ENCODE data around the gene UBE3B.
A peak's percentile ranks its signal among the peaks of the same experiment; 100 is the strongest.

UBE3B gene

GRCh38 chr12:109458771-109459208 lies 18.6 kb upstream of the UBE3B start:
- no peak for DNase-seq (ENCODE audit: low spot score in 2 of 2)
- Mint-ChIP-seq H3K4me3 (no peak overlapping the region), H3K4me1 (peaks cover 19% of the 10 kb centered on the region), H3K9me3 (no peaks in the 10 kb centered on the region), H3K27me3 (no peaks in the 10 kb centered on the region), H3K36me3 (peaks cover 36% of the 10 kb centered on the region), H3K27ac (no peak overlapping the region)
- ATAC-seq (ENCODE audit: low read depth): no peak

GRCh38 chr12:109459247-109459646 lies 18.2 kb upstream of the UBE3B start:
- Mint-ChIP-seq H3K27me3 (no peaks in the 10 kb centered on the region), H3K4me1 (peaks cover 19% of the 10 kb centered on the region), H3K27ac (no peak overlapping the region), H3K36me3 (peaks cover 34% of the 10 kb centered on the region), H3K4me3 (no peak overlapping the region), H3K9me3 (no peaks in the 10 kb centered on the region)
- ATAC-seq (ENCODE audit: low read depth) (no peak), DNase-seq (ENCODE audit: low spot score in 2 of 2) (no peak)

- H3K36me3 Mint-ChIP-seq: peaks cover 32% of the 10 kb centered on the region
- no peaks in the 10 kb centered on the region for H3K27me3 Mint-ChIP-seq
- no peak overlapping the region for H3K27ac Mint-ChIP-seq
- ATAC-seq (ENCODE audit: low read depth) (no peak), DNase-seq (ENCODE audit: low spot score in 2 of 2) (no peak)
- no peak overlapping the region for H3K4me3 Mint-ChIP-seq
- H3K4me1 Mint-ChIP-seq: peaks cover 19% of the 10 kb centered on the region
- H3K9me3 Mint-ChIP-seq: no peaks in the 10 kb centered on the region
Measured at GRCh38 chr12:109460538-109460937, 16.9 kb upstream of the UBE3B start.

GRCh38 chr12:109461049-109461845 lies 16.2 kb upstream of the UBE3B start:
- H3K4me1 Mint-ChIP-seq: peaks cover 21% of the 10 kb centered on the region
- DNase-seq (ENCODE audit: low spot score in 2 of 2) (no peak), ATAC-seq (ENCODE audit: low read depth) (peak; percentile 71)
- peaks cover 26% of the 10 kb centered on the region for H3K36me3 Mint-ChIP-seq
- no peaks in the 10 kb centered on the region for H3K27me3 Mint-ChIP-seq
- H3K4me3 Mint-ChIP-seq: peak overlapping the region; percentile 43
- peak overlapping the region; percentile 86 for H3K27ac Mint-ChIP-seq
- H3K9me3 Mint-ChIP-seq: no peaks in the 10 kb centered on the region

- H3K9me3 Mint-ChIP-seq: no peaks in the 10 kb centered on the region
- H3K27ac Mint-ChIP-seq: peak overlapping the region; percentile 86
- ATAC-seq (ENCODE audit: low read depth) (no peak), DNase-seq (ENCODE audit: low spot score in 2 of 2) (no peak)
- H3K4me3 Mint-ChIP-seq: no peak overlapping the region
- H3K27me3 Mint-ChIP-seq: no peaks in the 10 kb centered on the region
- H3K36me3 Mint-ChIP-seq: peaks cover 19% of the 10 kb centered on the region
- peaks cover 22% of the 10 kb centered on the region for H3K4me1 Mint-ChIP-seq
Measured at GRCh38 chr12:109461846-109462756, 15.3 kb upstream of the UBE3B start.

GRCh38 chr12:109462868-109463692 lies 14.4 kb upstream of the UBE3B start:
- no peak for DNase-seq (ENCODE audit: low spot score in 2 of 2)
- Mint-ChIP-seq H3K4me3 (no peak overlapping the region), H3K27ac (peak overlapping the region; percentile 33), H3K27me3 (no peaks in the 10 kb centered on the region), H3K36me3 (peaks cover 13% of the 10 kb centered on the region), H3K9me3 (no peaks in the 10 kb centered on the region), H3K4me1 (peaks cover 22% of the 10 kb centered on the region)
- ATAC-seq (ENCODE audit: low read depth): no peak

GRCh38 chr12:109463756-109464155 lies 13.7 kb upstream of the UBE3B start:
- no peak for ATAC-seq (ENCODE audit: low read depth)
- Mint-ChIP-seq H3K27me3 (no peaks in the 10 kb centered on the region), H3K9me3 (no peaks in the 10 kb centered on the region), H3K27ac (no peak overlapping the region), H3K4me1 (peaks cover 23% of the 10 kb centered on the region), H3K4me3 (no peak overlapping the region), H3K36me3 (peaks cover 10% of the 10 kb centered on the region)
- no peak for DNase-seq (ENCODE audit: low spot score in 2 of 2)

- H3K27ac Mint-ChIP-seq: no peak overlapping the region
Measured at GRCh38 chr12:109464642-109465351, 12.6 kb upstream of the UBE3B start.

GRCh38 chr12:109466305-109466704 lies 11.1 kb upstream of the UBE3B start:
- no peaks in the 10 kb centered on the region for H3K27me3 Mint-ChIP-seq
- ATAC-seq (ENCODE audit: low read depth) (no peak), DNase-seq (ENCODE audit: low spot score in 2 of 2) (no peak)
- H3K4me1 Mint-ChIP-seq: peaks cover 27% of the 10 kb centered on the region
- no peaks in the 10 kb centered on the region for H3K9me3 Mint-ChIP-seq
- no peak overlapping the region for H3K27ac Mint-ChIP-seq
- peaks cover 9% of the 10 kb centered on the region for H3K36me3 Mint-ChIP-seq
- H3K4me3 Mint-ChIP-seq: no peak overlapping the region

More at GRCh38 chr12:109464642-109465351, 12.6 kb upstream of the UBE3B start:
- DNase-seq (ENCODE audit: low spot score in 2 of 2) (no peak), ATAC-seq (ENCODE audit: low read depth) (no peak)
- Mint-ChIP-seq H3K4me3 (no peak overlapping the region), H3K36me3 (peaks cover 9% of the 10 kb centered on the region), H3K9me3 (no peaks in the 10 kb centered on the region), H3K27me3 (no peaks in the 10 kb centered on the region), H3K4me1 (peaks cover 22% of the 10 kb centered on the region)

GRCh38 chr12:109466821-109467220 lies 10.6 kb upstream of the UBE3B start:
- Mint-ChIP-seq H3K36me3 (peaks cover 9% of the 10 kb centered on the region), H3K9me3 (no peaks in the 10 kb centered on the region), H3K4me3 (no peak overlapping the region), H3K27me3 (no peaks in the 10 kb centered on the region), H3K4me1 (peaks cover 23% of the 10 kb centered on the region), H3K27ac (no peak overlapping the region)
- ATAC-seq (ENCODE audit: low read depth): no peak
- no peak for DNase-seq (ENCODE audit: low spot score in 2 of 2)

GRCh38 chr12:109467978-109468676 lies 9.3 kb upstream of the UBE3B start:
- Mint-ChIP-seq H3K27me3 (no peaks in the 10 kb centered on the region), H3K4me3 (no peak overlapping the region), H3K36me3 (peaks cover 9% of the 10 kb centered on the region), H3K27ac (no peak overlapping the region), H3K4me1 (peaks cover 17% of the 10 kb centered on the region), H3K9me3 (no peaks in the 10 kb centered on the region)
- DNase-seq (ENCODE audit: low spot score in 2 of 2): no peak
- ATAC-seq (ENCODE audit: low read depth): no peak

- ATAC-seq (ENCODE audit: low read depth) (no peak), DNase-seq (ENCODE audit: low spot score in 2 of 2) (no peak)
- Mint-ChIP-seq H3K4me3 (no peak overlapping the region), H3K27me3 (no peaks in the 10 kb centered on the region), H3K9me3 (no peaks in the 10 kb centered on the region), H3K36me3 (peaks cover 6% of the 10 kb centered on the region), H3K4me1 (peaks cover 14% of the 10 kb centered on the region), H3K27ac (no peak overlapping the region)
Measured at GRCh38 chr12:109469517-109469916, 7.9 kb upstream of the UBE3B start.

- Mint-ChIP-seq H3K27ac (no peak overlapping the region), H3K4me1 (peaks cover 27% of the 10 kb centered on the region), H3K27me3 (no peaks in the 10 kb centered on the region), H3K9me3 (no peaks in the 10 kb centered on the region), H3K4me3 (no peak overlapping the region), H3K36me3 (peaks cover 4% of the 10 kb centered on the region)
- ATAC-seq (ENCODE audit: low read depth) (no peak), DNase-seq (ENCODE audit: low spot score in 2 of 2) (no peak)
Measured at GRCh38 chr12:109473006-109473405, 4.4 kb upstream of the UBE3B start.
